ENCODE results near the gene GUCY1A1.

GUCY1A1 gene

GRCh38 chr4:155780775-155781174 is 114.1 kb downstream of the GUCY1A1 start:
- DNase-seq (ENCODE audit: low read depth): no peak
- H3K4me3 ChIP-seq (ENCODE audit: low read depth, low read length): no peak overlapping the region
- no peak for TF ChIP-seq CTCF (IDR thresholded peaks at IDR 0.05; ENCODE audit: control insufficient read depth, extremely low read depth, insufficient read depth)

GRCh38 chr4:155781249-155781831 is 114.7 kb downstream of the GUCY1A1 start:
- no peak overlapping the region for H3K4me3 ChIP-seq (ENCODE audit: low read depth, low read length)
- DNase-seq (ENCODE audit: low read depth): no peak
- TF ChIP-seq CTCF (IDR thresholded peaks at IDR 0.05; ENCODE audit: control insufficient read depth, extremely low read depth, insufficient read depth): no peak

Data from LNCaP clone FGC (cell line).